ENCODE data around the gene DPYSL3.

The DPYSL3 gene

DNA sequence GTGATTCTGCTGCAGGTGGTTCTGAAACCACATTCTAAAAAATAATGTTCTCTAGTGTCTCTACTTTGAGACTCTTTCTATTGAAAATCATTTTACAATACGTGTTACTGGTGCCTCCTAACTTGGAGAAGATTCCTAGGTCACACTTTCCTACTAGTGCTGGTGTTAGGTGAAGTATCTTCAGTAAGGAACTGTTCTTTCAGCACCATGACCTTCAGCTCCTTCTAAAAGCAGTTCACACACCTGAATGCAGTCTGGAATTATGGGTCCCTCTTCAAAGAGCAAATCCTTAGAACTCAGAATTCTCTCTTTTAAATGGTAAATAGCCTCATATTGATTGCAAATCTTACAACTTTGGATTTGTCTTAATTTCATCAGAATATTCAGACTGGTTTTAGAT, 10.6 kb upstream of the DPYSL3 start:
- H3K4me3 ChIP-seq (ENCODE audit: low read length): no peak overlapping the region
- no peaks in the 10 kb centered on the region for H3K9me2 ChIP-seq (replicated peaks; ENCODE audit: control insufficient read depth, low read length)
- no peak overlapping the region for H3K4me2 ChIP-seq (ENCODE audit: low read length)
- no peaks in the 10 kb centered on the region for H3K4me1 ChIP-seq (ENCODE audit: control insufficient read depth, low read length)
- no peaks in the 10 kb centered on the region for H3K27me3 ChIP-seq (ENCODE audit: control insufficient read depth, low read length)
- no peaks in the 10 kb centered on the region for H3K79me2 ChIP-seq (ENCODE audit: control insufficient read depth, low read length)
- H4K20me1 ChIP-seq (ENCODE audit: control insufficient read depth, insufficient read depth, low read depth, low read length): no peaks in the 10 kb centered on the region
- H3K36me3 ChIP-seq (ENCODE audit: control insufficient read depth, low read length): no peaks in the 10 kb centered on the region
- no peak for TF ChIP-seq EZH2phosphoT487 (IDR thresholded peaks at IDR 0.05; ENCODE audit: borderline replicate concordance, low read length)
- TF ChIP-seq, protein P1, sequence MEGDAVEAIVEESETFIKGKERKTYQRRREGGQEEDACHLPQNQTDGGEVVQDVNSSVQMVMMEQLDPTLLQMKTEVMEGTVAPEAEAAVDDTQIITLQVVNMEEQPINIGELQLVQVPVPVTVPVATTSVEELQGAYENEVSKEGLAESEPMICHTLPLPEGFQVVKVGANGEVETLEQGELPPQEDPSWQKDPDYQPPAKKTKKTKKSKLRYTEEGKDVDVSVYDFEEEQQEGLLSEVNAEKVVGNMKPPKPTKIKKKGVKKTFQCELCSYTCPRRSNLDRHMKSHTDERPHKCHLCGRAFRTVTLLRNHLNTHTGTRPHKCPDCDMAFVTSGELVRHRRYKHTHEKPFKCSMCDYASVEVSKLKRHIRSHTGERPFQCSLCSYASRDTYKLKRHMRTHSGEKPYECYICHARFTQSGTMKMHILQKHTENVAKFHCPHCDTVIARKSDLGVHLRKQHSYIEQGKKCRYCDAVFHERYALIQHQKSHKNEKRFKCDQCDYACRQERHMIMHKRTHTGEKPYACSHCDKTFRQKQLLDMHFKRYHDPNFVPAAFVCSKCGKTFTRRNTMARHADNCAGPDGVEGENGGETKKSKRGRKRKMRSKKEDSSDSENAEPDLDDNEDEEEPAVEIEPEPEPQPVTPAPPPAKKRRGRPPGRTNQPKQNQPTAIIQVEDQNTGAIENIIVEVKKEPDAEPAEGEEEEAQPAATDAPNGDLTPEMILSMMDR (IDR thresholded peaks at IDR 0.05; ENCODE audit: low read depth, low read length, poor library complexity, severe bottlenecking): no peak
- no peaks in the 10 kb centered on the region for H3K9me3 ChIP-seq (ENCODE audit: control insufficient read depth, insufficient read depth, low read length)
- no peaks in the 10 kb centered on the region for H3F3A ChIP-seq (ENCODE audit: control insufficient read depth, insufficient read depth)
- H3K27ac ChIP-seq (ENCODE audit: low read depth, low read length): no peak overlapping the region

DNA sequence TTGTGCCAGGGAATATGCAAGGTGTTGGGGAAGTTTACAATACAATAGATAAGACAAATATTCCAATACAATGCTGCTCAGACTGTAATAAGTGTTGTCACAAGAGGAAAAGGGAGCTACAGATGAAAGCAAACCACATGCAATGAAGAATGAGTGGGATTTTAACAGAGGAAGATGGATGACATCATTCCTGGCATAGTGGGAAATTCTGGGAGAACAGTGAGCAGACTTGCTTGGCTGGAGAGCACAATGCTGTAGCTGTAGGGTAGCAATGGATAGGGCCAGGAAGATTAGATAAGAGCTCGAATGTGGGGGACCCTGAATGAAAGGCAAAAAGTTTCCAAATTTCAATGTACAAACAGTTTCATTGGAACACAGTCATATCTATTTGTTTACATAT, 9.5 kb upstream of the DPYSL3 start:
- no peaks in the 10 kb centered on the region for H4K20me1 ChIP-seq (ENCODE audit: control insufficient read depth, insufficient read depth, low read depth, low read length)
- no peaks in the 10 kb centered on the region for H3F3A ChIP-seq (ENCODE audit: control insufficient read depth, insufficient read depth)
- H3K9me3 ChIP-seq (ENCODE audit: control insufficient read depth, insufficient read depth, low read length): no peaks in the 10 kb centered on the region
- TF ChIP-seq EZH2phosphoT487 (IDR thresholded peaks at IDR 0.05; ENCODE audit: borderline replicate concordance, low read length): no peak
- TF ChIP-seq, protein P1 (IDR thresholded peaks at IDR 0.05; ENCODE audit: low read depth, low read length, poor library complexity, severe bottlenecking): no peak
- H3K36me3 ChIP-seq (ENCODE audit: control insufficient read depth, low read length): no peaks in the 10 kb centered on the region
- no peaks in the 10 kb centered on the region for H3K9me2 ChIP-seq (replicated peaks; ENCODE audit: control insufficient read depth, low read length)
- H3K79me2 ChIP-seq (ENCODE audit: control insufficient read depth, low read length): no peaks in the 10 kb centered on the region
- H3K4me2 ChIP-seq (ENCODE audit: low read length): no peak overlapping the region
- no peaks in the 10 kb centered on the region for H3K4me1 ChIP-seq (ENCODE audit: control insufficient read depth, low read length)
- H3K4me3 ChIP-seq (ENCODE audit: low read length): no peak overlapping the region
- H3K27ac ChIP-seq (ENCODE audit: low read depth, low read length): no peak overlapping the region
- no peaks in the 10 kb centered on the region for H3K27me3 ChIP-seq (ENCODE audit: control insufficient read depth, low read length)

GRCh38 chr5:147517383-147517782, 7.5 kb upstream of the DPYSL3 start:
- Histone ChIP-seq H3K27me3 (ENCODE audit: control insufficient read depth, low read length) (no peaks in the 10 kb centered on the region), H3K4me1 (ENCODE audit: control insufficient read depth, low read length) (0 out of 2 replicates have a peak, but pooled peaks cover 3% of the 10 kb centered on the region), H3K27ac (ENCODE audit: low read depth, low read length) (no peak overlapping the region), H3K9me2 (replicated peaks; ENCODE audit: control insufficient read depth, low read length) (no peaks in the 10 kb centered on the region), H3K36me3 (ENCODE audit: control insufficient read depth, low read length) (no peaks in the 10 kb centered on the region), H3K79me2 (ENCODE audit: control insufficient read depth, low read length) (no peaks in the 10 kb centered on the region), H3K9me3 (ENCODE audit: control insufficient read depth, insufficient read depth, low read length) (no peaks in the 10 kb centered on the region), H4K20me1 (ENCODE audit: control insufficient read depth, insufficient read depth, low read depth, low read length) (no peaks in the 10 kb centered on the region), H3F3A (ENCODE audit: control insufficient read depth, insufficient read depth) (no peaks in the 10 kb centered on the region), H3K4me3 (ENCODE audit: low read length) (no peak overlapping the region), H3K4me2 (ENCODE audit: low read length) (no peak overlapping the region)
- no peak for TF ChIP-seq EZH2phosphoT487 (IDR thresholded peaks at IDR 0.05; ENCODE audit: borderline replicate concordance, low read length)
- TF ChIP-seq, protein P1 (IDR thresholded peaks at IDR 0.05; ENCODE audit: low read depth, low read length, poor library complexity, severe bottlenecking): no peak

Measured in DOHH2 (cell line).